Neural cell (in vitro differentiated cells): ENCODE measurements around the gene TMEM132E. TPM values are rescaled to one million over a fixed set of nuclear protein-coding genes. Genes with fewer than 3 reads are reported as not detected.

Experiments used
- H2AFZ ChIP-seq: fragments of 200-600, 300-800 bp; sonication (generic), shearing (Covaris generic); 2 replicates; pipeline ENCODE4 v1.6.0; 2014; ENCODE audit warnings: low read depth, mild to moderate bottlenecking, antibody characterized with exemption, low read length, moderate library complexity
- H3F3A ChIP-seq: fragments of 200-600 bp; shearing (Covaris generic); 2 replicates; pipeline ENCODE4 v1.6.1; 2016; ENCODE audit warnings: mild to moderate bottlenecking, moderate library complexity, mixed read lengths, antibody characterized with exemption, low read length; ENCODE audit not compliant: insufficient read depth, poor library complexity, severe bottlenecking
- H3K27ac ChIP-seq: fragments of 200-600, 300-800 bp; sonication (generic), shearing (Covaris generic); 2 replicates; pipeline ENCODE4 v1.5.1; 2014; ENCODE audit warnings: mild to moderate bottlenecking, low read length, moderate library complexity
- H3K27me3 ChIP-seq: fragments of 300-800, 200-600 bp; sonication (generic), shearing (Covaris generic); 2 replicates; pipeline ENCODE4 v1.6.0; 2014; ENCODE audit warnings: mild to moderate bottlenecking, low read depth, low read length, moderate library complexity; ENCODE audit not compliant: insufficient read depth
- H3K36me3 ChIP-seq: fragments of 300-800, 200-600 bp; sonication (generic), shearing (Covaris generic); 2 replicates; pipeline ENCODE4 v1.5.1; 2014; ENCODE audit warnings: mild to moderate bottlenecking, antibody characterized with exemption, low read length, moderate library complexity; ENCODE audit not compliant: insufficient read depth
- H3K4me2 ChIP-seq: fragments of 300-800, 200-600 bp; sonication (generic), shearing (Covaris generic); 2 replicates; pipeline ENCODE4 v1.6.0; 2014; ENCODE audit warnings: mild to moderate bottlenecking, low read length
- H3K4me3 ChIP-seq: fragments of 300-800, 200-600 bp; sonication (generic), shearing (Covaris generic); 2 replicates; pipeline ENCODE4 v1.5.1; 2014; ENCODE audit warnings: mild to moderate bottlenecking, low read length, moderate library complexity
- H3K79me2 ChIP-seq: fragments of 200-600 bp; shearing (Covaris generic); replicated peaks from 2 replicates; pipeline ENCODE4 v1.6.0; 2014; ENCODE audit warnings: mild to moderate bottlenecking, low read length, moderate library complexity; ENCODE audit not compliant: insufficient read depth
- H3K9ac ChIP-seq: fragments of 300-800, 200-600 bp; sonication (generic), shearing (Covaris generic); 2 replicates; pipeline ENCODE4 v1.6.1; 2016; ENCODE audit warnings: mild to moderate bottlenecking, low read length, mixed read lengths
- H3K9me2 ChIP-seq: fragments of 200-600 bp; shearing (Covaris generic); 2 replicates; pipeline ENCODE4 v1.6.1; 2016; ENCODE audit warnings: mild to moderate bottlenecking, low read length, mixed read lengths; ENCODE audit not compliant: insufficient read depth
- H3K9me3 ChIP-seq: fragments of 200-600, 300-800 bp; sonication (generic), shearing (Covaris generic); 2 replicates; pipeline ENCODE4 v1.6.1; 2016; ENCODE audit warnings: mild to moderate bottlenecking, mixed run types, low read length, moderate library complexity, mixed read lengths
- H4K20me1 ChIP-seq: fragments of 200-600 bp; shearing (Covaris generic); 2 replicates; pipeline ENCODE4 v1.6.1; 2016; ENCODE audit warnings: mild to moderate bottlenecking, mixed run types; ENCODE audit not compliant: insufficient read depth
- CTCF ChIP-seq: fragments of 450-650 bp; IDR thresholded peaks from 2 replicates; pipeline ENCODE4 v1.5.1; 2014; ENCODE audit warnings: antibody characterized with exemption, mild to moderate bottlenecking, moderate library complexity; ENCODE audit not compliant: poor library complexity, severe bottlenecking
- EP300 ChIP-seq: fragments of 450-650 bp; conservative IDR thresholded peaks from 2 replicates; pipeline ENCODE4 v1.6.1; 2014; ENCODE audit warnings: antibody characterized with exemption, mild to moderate bottlenecking, moderate library complexity; ENCODE audit not compliant: poor library complexity, severe bottlenecking
- EZH2 ChIP-seq: fragments of 200-600, 300-800 bp; shearing (Covaris generic), sonication (generic); IDR thresholded peaks from 2 replicates; pipeline ENCODE4 v1.6.1; 2014; ENCODE audit warnings: antibody characterized with exemption, low read length, borderline replicate concordance, mild to moderate bottlenecking; ENCODE audit not compliant: insufficient read depth, poor library complexity, severe bottlenecking
- MXI1 ChIP-seq: fragments of 450-650 bp; conservative IDR thresholded peaks from 2 replicates; pipeline ENCODE4 v1.6.1; 2014; ENCODE audit warnings: antibody characterized with exemption, mild to moderate bottlenecking; ENCODE audit not compliant: poor library complexity, severe bottlenecking
- POLR2AphosphoS5 ChIP-seq: IDR thresholded peaks from 2 replicates; pipeline ENCODE4 v1.6.1; 2012
- RAD21 ChIP-seq: fragments of 450-650 bp; conservative IDR thresholded peaks from 2 replicates; pipeline ENCODE4 v1.6.1; 2014; ENCODE audit warnings: antibody characterized with exemption, mild to moderate bottlenecking, moderate library complexity
- REST ChIP-seq: IDR thresholded peaks from 2 replicates; pipeline ENCODE4 v1.6.1; 2012; ENCODE audit warnings: borderline replicate concordance
- SMC3 ChIP-seq: fragments of 450-650 bp; conservative IDR thresholded peaks from 2 replicates; pipeline ENCODE4 v1.6.1; 2014; ENCODE audit warnings: antibody characterized with exemption, mild to moderate bottlenecking, moderate library complexity; ENCODE audit not compliant: poor library complexity
- TAF1 ChIP-seq: IDR thresholded peaks from 2 replicates; pipeline ENCODE4 v1.6.1; 2012; ENCODE audit warnings: low read depth
- polyA plus RNA-seq: library from polyadenylated mRNA; depleted of rRNA; stranded (reverse); fragments of >200 nt; gene quantifications from 2 replicates; pipeline ENCODE4 v1.2.3, GENCODE V29; 2014

TMEM132E gene
- polyA plus RNA-seq, 1 donor from 2014 or later: 1.8 TPM

- no peaks in the 10 kb centered on the region for H3F3A ChIP-seq
- no peaks in the 10 kb centered on the region for H3K9me3 ChIP-seq
- TF ChIP-seq SMC3 (no peak), TAF1 (no peak), EZH2 (no peak), POLR2AphosphoS5 (no peak), CTCF (no peak), MXI1 (no peak), EP300 (no peak), RAD21 (no peak), REST (no peak)
- no peaks in the 10 kb centered on the region for H3K79me2 ChIP-seq
- no peaks in the 10 kb centered on the region for H4K20me1 ChIP-seq
- H3K9ac ChIP-seq: no peak overlapping the region
- H3K4me2 ChIP-seq: no peak overlapping the region
- H3K4me3 ChIP-seq: no peak overlapping the region
- no peaks in the 10 kb centered on the region for H3K36me3 ChIP-seq
- H3K27me3 ChIP-seq: no peaks in the 10 kb centered on the region
- H2AFZ ChIP-seq: no peak overlapping the region
- no peaks in the 10 kb centered on the region for H3K9me2 ChIP-seq
- no peak overlapping the region for H3K27ac ChIP-seq
Measured at GRCh38 chr17:34656801-34657200, 77.4 kb downstream of the TMEM132E start.

GRCh38 chr17:34658811-34659560 lies 79.6 kb downstream of the TMEM132E start:
- Histone ChIP-seq H2AFZ (no peak overlapping the region), H3K9me2 (no peaks in the 10 kb centered on the region), H3K27me3 (no peaks in the 10 kb centered on the region), H3K79me2 (no peaks in the 10 kb centered on the region), H3F3A (no peaks in the 10 kb centered on the region), H4K20me1 (no peaks in the 10 kb centered on the region), H3K36me3 (no peaks in the 10 kb centered on the region), H3K4me3 (no peak overlapping the region), H3K4me2 (no peak overlapping the region), H3K27ac (no peak overlapping the region), H3K9me3 (no peaks in the 10 kb centered on the region), H3K9ac (no peak overlapping the region)
- TF ChIP-seq TAF1: no peak
- TF ChIP-seq EZH2: no peak
- no peak for TF ChIP-seq RAD21
- no peak for TF ChIP-seq REST
- no peak for TF ChIP-seq POLR2AphosphoS5
- no peak for TF ChIP-seq SMC3
- no peak for TF ChIP-seq MXI1
- TF ChIP-seq EP300: no peak
- no peak for TF ChIP-seq CTCF
